ENCODE data around the gene CTPS1.

CTPS1 gene

GRCh38 chr1:41003640-41004220 is 24.2 kb downstream of the CTPS1 start:
- peak; percentile 85 for DNase-seq

GRCh38 chr1:41005876-41006275 is 26.4 kb downstream of the CTPS1 start:
- no peak for DNase-seq

DNA sequence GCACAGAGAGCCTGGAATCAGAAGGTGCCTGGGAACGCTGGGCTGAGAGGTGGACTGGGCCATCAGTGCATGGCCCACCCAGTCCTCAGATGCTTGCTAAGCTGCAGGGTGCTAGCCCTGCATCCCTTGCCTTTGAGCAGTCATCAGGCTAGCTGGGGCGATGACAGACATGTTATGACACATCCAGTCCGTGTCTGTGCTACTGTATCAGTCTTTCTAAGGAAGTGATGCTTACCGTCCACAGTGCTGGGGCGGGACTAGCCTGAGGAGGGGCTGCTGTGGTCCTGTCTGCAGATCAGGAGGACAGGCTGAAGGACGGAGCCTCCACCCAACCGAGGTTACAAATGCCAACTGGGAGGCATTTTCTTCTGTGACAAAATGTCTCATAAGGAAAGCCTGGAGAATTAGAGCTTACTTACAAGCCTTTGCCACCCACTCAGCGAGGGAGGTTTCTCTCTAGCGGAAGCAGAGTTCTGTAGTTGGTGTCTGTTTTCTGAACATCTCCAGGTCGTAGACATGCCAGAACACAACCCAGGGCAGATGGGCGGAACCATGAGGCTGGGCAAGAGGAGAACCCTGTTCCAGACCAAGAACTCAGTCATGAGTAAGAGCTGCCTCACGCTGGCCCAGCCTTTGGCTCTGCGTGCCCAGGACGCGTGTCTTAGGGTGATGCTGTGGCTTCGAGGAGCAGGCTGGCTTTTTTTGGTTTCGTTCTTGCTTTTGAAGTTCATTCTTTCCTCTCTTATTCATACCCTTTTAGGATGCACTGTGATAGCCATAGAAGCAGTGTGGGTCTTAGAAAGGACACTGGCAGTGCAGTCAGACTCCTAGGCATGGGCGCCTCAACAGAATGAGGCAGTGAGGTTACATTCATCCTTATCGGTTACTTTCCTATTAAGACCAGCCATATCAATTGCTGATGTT is 27.7 kb downstream of the CTPS1 start:
- no peak for DNase-seq

- DNase-seq = no peak
These were observed 30.0 kb downstream of the CTPS1 start for GRCh38 chr1:41009466-41009865.

GRCh38 chr1:41010345-41010744 is 30.8 kb downstream of the CTPS1 start:
- DNase-seq = no peak

DNA sequence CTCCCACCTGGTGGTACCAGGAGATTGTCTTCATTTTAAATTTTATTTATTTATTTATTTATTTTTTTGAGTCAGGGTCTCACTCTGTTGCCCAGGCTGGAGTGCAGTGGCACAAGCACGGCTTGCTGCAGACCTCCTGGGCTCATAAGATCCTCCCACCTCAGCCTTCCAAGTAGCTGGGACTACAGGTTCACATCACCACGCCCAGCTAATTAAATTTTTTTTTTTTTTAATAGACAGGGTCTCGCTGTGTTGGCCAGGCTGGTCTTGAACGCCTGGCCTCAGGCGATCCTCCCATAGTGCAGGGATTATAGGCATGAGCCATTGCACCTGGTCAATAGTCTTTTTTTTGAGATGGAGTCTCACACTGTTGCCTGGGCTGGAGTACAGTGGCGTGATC is 33.5 kb downstream of the CTPS1 start:
- no peak for DNase-seq

DNA sequence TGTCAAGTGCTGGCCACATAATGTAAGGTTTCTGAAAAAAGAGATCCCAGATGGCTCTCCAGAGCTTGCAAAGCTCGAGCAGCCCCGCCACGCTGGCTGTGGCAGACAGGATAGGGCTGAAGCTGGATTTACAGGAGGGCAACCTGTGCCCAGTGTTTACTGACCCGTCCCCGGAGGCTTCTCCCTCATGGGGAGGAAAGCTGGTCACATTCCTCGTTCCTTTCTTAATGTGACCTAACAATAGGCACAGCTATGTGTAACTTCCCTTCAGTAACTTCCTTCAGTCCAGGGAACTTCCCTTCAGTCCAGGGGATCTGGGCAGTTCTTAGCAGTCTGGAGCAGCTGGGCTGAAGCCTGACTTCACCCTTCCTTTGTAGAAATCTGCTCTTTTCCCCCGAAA is 34.3 kb downstream of the CTPS1 start:
- DNase-seq = no peak

DNA sequence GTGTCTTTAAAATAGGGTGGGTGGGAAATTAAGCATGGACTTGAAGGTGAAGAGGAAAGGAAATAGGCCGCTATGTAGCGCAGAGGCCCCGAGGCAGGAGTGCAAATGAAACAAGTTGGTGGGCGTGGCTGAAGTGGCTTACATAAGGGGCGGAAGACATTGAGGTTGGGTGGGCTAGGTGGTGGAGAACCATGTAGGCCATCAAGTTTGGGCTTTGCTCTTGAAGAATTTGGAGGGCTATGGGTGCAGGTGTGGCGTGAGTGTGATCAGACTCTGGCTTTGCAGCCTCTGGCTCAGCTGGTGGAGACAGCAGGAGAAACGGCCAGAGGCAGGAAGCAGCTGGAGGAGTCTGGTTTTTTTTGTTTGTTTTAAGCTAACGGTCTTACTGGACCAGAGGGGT is 35.4 kb downstream of the CTPS1 start:
- DNase-seq = no peak

- DNase-seq = no peak
These were observed 35.9 kb downstream of the CTPS1 start for GRCh38 chr1:41015281-41015896.

GRCh38 chr1:41015897-41016470 is 36.5 kb downstream of the CTPS1 start:
- no peak for DNase-seq

GRCh38 chr1:41017141-41018017 is 37.9 kb downstream of the CTPS1 start:
- DNase-seq = no peak

GRCh38 chr1:41018018-41018410 is 38.5 kb downstream of the CTPS1 start:
- DNase-seq = no peak

- DNase-seq = no peak
These were observed 39.9 kb downstream of the CTPS1 start for GRCh38 chr1:41019353-41019745.

- DNase-seq = no peak
These were observed 40.6 kb downstream of the CTPS1 start for GRCh38 chr1:41020109-41020576.

GRCh38 chr1:41020654-41021053 is 41.2 kb downstream of the CTPS1 start:
- no peak for DNase-seq

- no peak for DNase-seq
These were observed 42.2 kb downstream of the CTPS1 start, which contains the start of gene SLFNL1 for GRCh38 chr1:41021526-41022308. Gene SLFNL1 (minus strand): TSS chr1:41021725. CDS start chr1:41020660, 1,065 bp downstream.

DNA sequence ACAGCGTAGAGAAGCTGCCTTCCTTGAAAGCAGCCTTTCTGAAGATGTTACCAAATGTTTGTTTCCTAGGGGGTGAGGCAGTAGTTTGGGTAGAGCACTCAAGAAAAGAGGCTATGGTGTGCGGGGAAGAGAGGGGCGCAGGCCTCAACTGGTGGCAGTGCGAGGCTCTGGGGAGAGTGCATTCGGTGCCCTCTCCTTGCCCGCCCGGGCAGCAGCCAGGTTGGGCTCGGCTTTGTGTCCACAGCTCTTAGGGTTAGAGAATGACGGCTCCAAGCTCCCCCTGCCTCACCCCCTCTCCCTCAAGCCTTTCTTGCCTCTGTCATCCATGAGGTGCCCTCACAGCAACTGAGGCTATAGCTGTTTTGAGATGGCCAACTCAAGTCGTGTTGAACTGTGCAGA is 42.9 kb downstream of the CTPS1 start:
- DNase-seq = no peak

- no peak for DNase-seq
These were observed 43.9 kb downstream of the CTPS1 start for GRCh38 chr1:41023279-41023990.

DNA sequence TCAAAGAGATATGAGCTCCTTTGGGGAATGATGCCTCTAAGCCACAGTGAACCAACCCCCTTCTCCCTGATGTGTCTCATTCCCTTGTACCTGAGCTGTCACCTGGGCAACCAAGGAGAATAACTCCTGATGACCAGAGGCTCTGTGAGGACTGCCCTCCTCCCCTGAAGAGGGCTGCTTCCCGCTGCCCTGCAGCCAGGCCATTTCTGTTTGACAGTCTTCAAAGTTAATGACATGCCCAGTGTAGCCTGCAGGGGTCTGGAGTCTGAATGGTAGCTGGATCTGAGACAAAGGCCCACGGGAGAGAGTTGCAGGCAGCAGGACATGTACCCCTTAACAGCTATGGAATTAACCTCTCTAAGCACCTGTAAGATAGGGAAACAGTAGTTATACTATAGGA is 45.5 kb downstream of the CTPS1 start:
- no peak for DNase-seq

GRCh38 chr1:41025979-41026819 is 46.7 kb downstream of the CTPS1 start:
- no peak for DNase-seq

Measured in CD4-positive, alpha-beta T cell treated with Interleukin-1 beta for 1 hour (primary cell).